Activated CD4-positive, alpha-beta T cell treated with anti-CD3 and anti-CD28 coated beads for 4 hours (primary cell): ENCODE data around the gene AFP.

Source experiments
- DNase-seq, 2 donors: peaks; one replicate each; pipeline ENCODE4 v3.0.0-alpha.2; 2020

The AFP gene

DNA sequence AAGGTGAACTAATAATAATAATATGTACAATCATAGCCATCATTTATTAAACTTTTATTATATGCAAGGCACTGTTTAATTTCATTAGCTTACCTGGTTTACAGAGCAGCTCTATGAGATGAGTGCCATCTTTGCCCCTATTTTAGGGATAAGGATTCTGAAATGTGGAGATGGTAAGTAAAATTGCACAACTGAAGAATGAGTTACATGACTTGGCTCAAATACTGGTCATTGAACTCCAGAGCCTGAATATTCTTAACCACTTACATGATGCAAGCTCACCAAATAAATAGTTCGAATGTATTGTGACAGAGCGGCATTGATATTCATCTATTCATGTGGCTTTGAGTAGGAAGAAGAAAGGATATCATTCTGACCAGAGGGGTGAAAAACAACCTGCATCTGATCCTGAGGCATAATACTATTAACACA, 20.2 kb upstream of the AFP start:
- no peak for DNase-seq

DNA sequence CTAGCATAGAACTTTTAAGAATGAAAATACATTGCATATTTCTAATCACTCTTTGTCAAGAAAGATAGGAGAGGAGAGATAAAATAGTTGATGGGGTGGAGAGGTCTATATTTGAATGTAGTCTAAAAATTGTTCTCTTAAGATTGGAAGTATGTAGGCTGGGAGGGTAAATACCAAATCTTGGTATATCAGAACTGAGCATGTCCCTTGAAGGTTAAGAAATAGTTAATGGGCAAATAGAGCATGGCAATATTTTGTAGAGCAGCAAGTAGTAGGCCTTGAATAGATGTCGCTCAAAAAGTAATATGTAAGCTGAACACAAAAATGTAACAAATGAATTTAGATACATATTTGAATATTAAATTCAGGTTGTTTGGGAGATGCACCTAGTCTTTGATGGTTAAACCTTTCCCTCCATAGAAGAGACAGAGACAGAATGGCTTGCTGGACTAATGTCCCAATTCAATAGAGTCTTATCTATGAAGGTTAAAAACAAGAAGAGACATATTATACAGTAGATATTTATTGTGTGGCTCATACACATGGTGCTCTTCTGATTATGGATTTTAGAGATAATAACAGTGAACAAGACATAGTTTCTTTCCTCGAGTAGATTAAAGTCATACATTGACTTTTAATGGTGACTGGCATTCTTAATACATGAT, 19.5 kb upstream of the AFP start:
- DNase-seq, result no peak

DNA sequence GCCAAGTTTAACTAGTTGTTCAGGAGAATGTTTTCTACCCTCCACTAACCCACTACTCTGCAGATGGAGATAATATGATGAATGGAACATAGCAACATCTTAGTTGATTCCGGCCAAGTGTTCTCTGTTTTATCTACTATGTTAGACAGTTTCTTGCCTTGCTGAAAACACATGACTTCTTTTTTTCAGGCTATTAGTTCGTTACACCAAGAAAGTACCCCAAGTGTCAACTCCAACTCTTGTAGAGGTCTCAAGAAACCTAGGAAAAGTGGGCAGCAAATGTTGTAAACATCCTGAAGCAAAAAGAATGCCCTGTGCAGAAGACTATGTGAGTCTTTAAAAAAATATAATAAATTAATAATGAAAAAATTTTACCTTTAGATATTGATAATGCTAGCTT, 18.7 kb upstream of the AFP start:
- DNase-seq, result no peak

DNA sequence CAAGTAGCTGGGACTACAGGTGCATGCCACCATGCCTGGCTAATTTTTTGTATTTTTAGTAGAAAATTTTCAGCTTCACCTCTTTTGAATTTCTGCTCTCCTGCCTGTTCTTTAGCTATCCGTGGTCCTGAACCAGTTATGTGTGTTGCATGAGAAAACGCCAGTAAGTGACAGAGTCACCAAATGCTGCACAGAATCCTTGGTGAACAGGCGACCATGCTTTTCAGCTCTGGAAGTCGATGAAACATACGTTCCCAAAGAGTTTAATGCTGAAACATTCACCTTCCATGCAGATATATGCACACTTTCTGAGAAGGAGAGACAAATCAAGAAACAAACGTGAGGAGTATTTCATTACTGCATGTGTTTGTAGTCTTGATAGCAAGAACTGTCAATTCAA, 18.0 kb upstream of the AFP start:
- no peak for DNase-seq

DNA sequence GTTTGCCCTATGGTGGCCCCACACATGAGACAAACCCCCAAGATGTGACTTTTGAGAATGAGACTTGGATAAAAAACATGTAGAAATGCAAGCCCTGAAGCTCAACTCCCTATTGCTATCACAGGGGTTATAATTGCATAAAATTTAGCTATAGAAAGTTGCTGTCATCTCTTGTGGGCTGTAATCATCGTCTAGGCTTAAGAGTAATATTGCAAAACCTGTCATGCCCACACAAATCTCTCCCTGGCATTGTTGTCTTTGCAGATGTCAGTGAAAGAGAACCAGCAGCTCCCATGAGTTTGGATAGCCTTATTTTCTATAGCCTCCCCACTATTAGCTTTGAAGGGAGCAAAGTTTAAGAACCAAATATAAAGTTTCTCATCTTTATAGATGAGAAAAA, 17.3 kb upstream of the AFP start:
- DNase-seq, result no peak

DNA sequence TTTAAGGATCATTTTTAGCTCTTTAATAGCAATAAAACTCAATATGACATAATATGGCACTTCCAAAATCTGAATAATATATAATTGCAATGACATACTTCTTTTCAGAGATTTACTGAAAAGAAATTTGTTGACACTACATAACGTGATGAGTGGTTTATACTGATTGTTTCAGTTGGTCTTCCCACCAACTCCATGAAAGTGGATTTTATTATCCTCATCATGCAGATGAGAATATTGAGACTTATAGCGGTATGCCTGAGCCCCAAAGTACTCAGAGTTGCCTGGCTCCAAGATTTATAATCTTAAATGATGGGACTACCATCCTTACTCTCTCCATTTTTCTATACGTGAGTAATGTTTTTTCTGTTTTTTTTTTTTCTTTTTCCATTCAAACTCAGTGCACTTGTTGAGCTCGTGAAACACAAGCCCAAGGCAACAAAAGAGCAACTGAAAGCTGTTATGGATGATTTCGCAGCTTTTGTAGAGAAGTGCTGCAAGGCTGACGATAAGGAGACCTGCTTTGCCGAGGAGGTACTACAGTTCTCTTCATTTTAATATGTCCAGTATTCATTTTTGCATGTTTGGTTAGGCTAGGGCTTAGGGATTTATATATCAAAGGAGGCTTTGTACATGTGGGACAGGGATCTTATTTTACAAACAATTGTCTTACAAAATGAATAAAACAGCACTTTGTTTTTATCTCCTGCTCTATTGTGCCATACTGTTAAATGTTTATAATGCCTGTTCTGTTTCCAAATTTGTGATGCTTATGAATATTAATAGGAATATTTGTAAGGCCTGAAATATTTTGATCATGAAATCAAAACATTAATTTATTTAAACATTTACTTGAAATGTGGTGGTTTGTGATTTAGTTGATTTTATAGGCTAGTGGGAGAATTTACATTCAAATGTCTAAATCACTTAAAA, 16.6 kb upstream of the AFP start:
- DNase-seq, result no peak

DNA sequence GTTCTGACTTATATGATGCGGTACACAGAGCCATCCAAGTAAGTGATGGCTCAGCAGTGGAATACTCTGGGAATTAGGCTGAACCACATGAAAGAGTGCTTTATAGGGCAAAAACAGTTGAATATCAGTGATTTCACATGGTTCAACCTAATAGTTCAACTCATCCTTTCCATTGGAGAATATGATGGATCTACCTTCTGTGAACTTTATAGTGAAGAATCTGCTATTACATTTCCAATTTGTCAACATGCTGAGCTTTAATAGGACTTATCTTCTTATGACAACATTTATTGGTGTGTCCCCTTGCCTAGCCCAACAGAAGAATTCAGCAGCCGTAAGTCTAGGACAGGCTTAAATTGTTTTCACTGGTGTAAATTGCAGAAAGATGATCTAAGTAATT, 15.4 kb upstream of the AFP start:
- no peak for DNase-seq

DNA sequence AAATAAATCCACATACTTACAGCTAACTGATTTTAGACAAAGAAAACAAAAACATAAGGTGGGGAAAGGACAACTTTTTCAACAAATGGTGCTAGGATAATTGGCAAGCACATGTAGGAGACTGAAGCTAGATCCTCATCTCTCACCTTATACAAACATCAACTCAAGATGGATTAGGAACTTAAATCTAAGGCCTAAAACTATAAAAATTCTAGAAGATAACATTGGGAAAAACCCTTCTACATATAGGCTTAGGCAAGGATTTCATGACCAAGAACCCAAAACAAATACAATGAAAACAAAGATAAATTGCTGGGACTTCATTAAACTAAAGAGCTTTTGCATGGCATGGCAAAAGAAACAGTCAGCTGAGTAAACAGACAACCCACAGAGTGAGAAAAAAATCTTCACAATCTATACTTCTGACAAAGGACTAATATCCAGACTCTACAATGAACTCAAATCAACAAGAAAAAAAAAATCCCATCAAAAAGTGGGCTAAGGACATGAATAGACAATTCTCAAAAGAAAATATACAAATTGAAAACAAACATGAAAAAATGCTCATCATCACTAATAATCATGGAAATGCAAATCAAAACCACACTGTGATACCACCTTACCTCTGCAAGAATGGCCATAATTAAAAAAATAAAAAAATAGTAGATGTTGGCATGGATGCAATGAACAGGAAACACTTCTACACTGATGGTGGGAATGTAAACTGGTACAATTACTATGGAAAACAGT, 14.1 kb upstream of the AFP start:
- no peak for DNase-seq

DNA sequence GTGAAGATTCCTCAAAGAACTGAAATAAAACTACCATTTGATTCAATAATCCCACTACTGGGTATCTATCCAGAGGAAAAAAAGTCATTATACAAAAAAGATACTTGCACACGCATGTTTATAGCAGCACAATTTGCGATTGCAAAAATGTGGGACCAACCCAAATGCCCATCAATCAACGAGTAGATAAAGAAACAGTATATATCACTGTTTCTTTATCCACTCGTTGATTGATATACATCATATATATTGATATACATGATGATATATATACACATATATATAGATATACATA, 13.6 kb upstream of the AFP start:
- no peak for DNase-seq

DNA sequence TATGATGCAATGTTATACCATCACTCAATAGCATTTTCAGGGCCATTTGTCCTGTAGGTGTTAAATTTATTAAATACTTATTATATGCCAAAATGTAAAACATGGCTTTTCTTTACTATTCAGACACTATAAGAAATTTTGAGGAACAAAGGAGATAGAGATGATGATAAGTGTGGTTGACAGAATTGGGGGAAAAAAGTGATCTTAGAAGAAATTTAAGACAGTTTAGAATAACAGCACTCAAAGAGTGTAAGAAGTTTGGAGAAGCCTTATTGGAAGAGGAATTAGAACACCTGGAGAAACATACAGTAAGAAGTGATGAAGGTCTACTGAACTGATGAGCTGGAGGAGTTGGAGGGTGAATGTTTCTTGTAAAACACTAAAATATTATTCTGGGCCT, 12.8 kb upstream of the AFP start:
- no peak for DNase-seq

DNA sequence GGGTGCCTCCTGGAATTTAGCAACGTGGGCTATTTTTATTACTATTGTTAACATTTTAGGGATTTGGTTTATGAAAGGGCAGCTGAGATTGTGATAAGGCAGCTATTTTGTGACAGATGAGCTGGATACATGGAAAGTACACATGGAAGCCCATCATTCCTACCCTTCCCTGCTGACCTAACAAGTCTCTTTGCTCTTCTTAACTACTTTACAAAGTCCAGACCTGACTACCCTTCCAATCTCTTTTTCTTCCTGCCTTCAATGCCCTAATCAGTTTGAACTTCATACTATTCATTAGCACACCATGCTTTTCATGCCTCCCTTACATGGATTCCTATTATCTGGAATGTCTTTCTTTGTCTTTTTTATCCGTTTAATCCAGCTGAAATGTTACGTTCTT, 9.4 kb upstream of the AFP start:
- no peak for DNase-seq

DNA sequence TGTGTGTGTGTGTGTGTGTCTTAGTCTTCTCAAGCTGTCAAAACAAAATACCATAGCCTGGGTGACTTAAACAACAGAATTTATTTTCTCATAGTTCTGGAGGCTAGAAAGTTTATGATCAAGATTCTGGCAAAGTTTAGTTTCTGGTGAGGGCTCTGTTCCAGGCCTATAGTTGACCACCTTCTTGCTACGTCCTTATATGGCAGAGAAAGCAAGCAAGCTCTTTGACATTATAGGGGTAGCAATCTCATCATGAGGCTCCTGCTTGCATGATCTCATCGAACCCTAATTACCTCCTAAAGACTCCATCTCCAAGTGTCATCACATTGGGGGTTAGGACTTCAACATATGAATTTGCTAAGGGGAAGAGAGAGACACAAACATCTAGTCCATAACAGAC, 6.9 kb upstream of the AFP start:
- no peak for DNase-seq

DNA sequence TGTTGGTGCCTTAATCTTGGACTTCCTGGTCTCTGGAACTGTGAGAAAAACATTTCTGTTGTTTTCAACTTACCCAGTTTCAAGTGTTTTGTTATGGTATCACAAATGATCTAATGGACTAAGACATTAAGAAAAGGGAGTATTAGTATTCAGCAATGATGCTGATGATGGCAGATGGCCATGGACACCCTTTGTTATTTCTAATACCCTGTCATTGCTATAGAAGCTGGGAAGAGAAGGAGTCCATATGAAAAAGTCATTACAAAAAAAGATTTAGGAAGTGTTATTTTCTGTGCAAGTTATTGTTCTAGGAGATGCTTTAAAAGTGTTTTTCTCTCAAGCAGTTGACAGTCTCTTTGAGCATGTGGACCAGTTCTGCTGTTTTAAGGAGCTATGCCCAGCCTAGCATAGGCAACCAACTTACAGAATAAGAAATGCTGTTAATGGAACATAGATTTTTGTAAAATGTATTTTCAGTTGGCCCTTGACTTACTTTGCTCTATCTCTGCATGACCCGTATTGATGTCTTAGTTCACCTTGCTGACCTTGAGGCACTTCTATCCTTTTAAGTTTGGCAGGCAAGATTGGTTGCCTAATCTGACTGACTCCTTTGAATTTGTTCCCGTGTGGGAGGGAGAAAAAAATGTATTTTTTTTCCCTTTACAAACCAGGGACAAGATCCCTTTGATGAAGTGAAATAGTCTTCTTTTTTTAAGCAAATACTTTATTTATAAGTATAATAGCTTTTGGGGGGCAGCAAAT, 6.0 kb upstream of the AFP start:
- no peak for DNase-seq

DNA sequence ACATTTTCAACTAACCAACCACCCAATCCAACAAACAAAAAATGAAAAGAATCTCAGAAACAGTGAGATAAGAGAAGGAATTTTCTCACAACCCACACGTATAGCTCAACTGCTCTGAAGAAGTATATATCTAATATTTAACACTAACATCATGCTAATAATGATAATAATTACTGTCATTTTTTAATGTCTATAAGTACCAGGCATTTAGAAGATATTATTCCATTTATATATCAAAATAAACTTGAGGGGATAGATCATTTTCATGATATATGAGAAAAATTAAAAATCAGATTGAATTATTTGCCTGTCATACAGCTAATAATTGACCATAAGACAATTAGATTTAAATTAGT, 4.2 kb upstream of the AFP start:
- no peak for DNase-seq

DNA sequence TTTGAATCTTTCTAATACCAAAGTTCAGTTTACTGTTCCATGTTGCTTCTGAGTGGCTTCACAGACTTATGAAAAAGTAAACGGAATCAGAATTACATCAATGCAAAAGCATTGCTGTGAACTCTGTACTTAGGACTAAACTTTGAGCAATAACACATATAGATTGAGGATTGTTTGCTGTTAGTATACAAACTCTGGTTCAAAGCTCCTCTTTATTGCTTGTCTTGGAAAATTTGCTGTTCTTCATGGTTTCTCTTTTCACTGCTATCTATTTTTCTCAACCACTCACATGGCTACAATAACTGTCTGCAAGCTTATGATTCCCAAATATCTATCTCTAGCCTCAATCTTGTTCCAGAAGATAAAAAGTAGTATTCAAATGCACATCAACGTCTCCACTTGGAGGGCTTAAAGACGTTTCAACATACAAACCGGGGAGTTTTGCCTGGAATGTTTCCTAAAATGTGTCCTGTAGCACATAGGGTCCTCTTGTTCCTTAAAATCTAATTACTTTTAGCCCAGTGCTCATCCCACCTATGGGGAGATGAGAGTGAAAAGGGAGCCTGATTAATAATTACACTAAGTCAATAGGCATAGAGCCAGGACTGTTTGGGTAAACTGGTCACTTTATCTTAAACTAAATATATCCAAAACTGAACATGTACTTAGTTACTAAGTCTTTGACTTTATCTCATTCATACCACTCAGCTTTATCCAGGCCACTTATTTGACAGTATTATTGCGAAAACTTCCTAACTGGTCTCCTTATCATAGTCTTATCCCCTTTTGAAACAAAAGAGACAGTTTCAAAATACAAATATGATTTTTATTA, 3.6 kb upstream of the AFP start:
- no peak for DNase-seq

DNA sequence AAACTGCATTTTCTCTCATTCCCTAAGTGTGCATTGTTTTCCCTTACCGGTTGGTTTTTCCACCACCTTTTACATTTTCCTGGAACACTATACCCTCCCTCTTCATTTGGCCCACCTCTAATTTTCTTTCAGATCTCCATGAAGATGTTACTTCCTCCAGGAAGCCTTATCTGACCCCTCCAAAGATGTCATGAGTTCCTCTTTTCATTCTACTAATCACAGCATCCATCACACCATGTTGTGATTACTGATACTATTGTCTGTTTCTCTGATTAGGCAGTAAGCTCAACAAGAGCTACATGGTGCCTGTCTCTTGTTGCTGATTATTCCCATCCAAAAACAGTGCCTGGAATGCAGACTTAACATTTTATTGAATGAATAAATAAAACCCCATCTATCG, 2.9 kb upstream of the AFP start:
- DNase-seq, result no peak

DNA sequence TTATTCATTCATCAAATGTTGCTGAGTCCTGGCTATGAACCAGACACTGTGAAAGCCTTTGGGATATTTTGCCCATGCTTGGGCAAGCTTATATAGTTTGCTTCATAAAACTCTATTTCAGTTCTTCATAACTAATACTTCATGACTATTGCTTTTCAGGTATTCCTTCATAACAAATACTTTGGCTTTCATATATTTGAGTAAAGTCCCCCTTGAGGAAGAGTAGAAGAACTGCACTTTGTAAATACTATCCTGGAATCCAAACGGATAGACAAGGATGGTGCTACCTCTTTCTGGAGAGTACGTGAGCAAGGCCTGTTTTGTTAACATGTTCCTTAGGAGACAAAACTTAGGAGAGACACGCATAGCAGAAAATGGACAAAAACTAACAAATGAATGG, 1.7 kb upstream of the AFP start:
- DNase-seq, result no peak

DNA sequence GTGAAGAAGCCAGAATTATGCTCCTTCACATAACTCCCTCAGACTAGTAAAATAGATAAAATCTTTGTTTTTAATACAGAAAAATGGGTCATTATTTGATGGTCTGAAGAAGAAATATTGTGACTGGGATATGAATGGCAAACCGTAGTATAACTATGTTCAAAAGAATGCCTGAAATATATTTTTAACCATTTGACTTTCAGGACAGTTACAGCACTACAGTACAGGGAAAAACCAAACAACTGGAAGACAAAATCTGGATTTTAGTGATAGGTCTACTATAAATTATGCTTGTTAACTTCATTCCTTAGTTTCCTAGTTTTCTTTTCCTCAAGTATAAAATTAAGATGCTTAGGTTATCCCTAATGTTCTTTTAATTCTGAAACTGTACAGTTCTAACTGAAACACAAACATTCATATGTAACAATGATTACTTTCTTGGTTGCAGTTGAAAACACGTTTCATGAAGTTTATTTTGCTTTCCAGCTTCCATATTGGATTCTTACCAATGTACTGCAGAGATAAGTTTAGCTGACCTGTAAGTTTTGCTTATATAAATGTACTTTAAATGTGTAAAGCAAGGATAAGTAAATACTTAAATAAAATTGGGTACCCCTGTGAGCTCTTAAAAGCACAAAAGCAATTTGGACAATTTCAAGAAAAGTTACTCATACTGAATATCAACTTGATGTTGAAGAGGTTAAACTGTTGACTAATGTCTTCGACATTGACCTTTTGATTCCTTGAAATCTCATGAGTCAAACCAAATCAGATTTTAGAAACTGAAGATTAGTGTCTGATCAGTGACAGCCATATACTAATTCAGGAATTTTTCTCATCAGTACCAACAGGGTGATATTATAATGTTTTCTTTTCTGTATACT, 895 bp downstream of the AFP start:
- DNase-seq, result no peak

DNA sequence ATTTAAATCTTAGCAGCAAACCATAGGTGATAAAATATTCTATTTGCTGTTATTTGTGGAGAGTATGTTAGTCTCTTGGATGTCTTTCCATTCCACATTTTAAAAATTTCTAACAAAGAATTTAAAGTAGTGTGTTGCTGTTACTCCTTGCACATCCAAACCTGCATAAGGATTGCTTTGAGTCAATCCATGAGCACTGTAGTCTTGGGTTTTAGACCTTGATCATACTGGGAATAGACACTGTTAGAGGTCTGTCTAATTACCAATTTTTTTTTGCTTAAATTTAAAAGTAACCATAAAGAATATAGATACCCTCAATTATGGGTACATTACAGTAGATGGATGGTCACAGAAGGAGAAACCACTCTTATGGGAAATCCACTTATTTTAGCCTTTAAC, 1.5 kb downstream of the AFP start:
- DNase-seq, result no peak

DNA sequence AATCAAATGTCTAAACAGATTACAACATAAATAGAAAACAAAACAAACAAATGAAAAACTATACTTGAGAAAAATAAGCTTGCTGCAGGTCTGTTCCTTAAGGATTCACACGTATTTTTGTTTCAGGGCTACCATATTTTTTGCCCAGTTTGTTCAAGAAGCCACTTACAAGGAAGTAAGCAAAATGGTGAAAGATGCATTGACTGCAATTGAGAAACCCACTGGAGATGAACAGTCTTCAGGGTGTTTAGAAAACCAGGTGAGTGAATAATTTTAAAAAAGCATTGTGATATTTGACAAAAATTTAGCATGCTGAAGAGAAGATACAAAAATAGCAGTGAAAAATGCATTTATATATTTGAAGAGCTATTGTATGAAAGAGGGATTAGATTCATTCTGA, 2.0 kb downstream of the AFP start:
- no peak for DNase-seq

DNA sequence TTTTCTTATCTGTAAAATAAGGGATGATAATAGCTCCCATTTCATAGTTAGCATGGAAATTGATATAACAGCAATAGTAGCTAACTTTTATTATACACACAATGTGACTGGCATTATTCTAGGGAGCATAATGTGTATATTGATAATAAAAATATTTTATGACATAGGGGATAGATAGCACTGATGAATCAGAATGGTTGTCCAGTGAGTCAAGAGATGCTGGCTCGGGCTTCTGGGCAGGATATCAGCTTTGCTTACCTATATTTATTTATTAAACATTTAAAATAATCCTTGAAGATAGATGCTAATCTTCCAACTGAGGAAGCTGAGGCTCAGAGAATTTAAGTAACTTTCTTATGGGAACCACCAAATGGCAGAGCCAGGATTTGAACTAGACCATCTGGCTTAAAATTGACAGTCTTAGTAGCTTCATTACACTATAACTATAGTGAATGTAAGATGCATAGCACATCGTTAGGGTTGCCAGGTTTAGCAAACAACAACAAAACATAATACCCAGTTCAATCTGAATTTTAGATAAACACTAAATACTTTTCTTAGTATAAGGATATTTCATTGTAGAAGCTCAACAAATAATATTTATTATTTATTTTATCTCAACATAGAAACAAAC, 2.7 kb downstream of the AFP start:
- DNase-seq, result no peak
